Stomach (tissue), 9 donors: Measurements from ENCODE around the gene SLC25A24. TPM values are rescaled to one million over a fixed set of nuclear protein-coding genes. Genes with fewer than 3 reads are reported as not detected.
A peak's percentile ranks its signal among the peaks of the same experiment; 100 is the strongest.

ENCODE experiments used
- DNase-seq, 2 donors: peaks; one replicate each; pipeline versions ENCODE4 v3.0.0 to v3.0.0-alpha.2; 2013 to 2019
- H3K27ac ChIP-seq, 5 donors: fragments of 200-600 bp in 4 of 5; sonication (generic) in 4 of 5; one replicate each; pipeline ENCODE4 v1.5.1; 2013 to 2019; ENCODE audit warnings: mild to moderate bottlenecking in 1 of 5, moderate library complexity in 1 of 5
- H3K27me3 ChIP-seq, 3 donors: fragments of 200-600 bp; sonication (generic); one replicate each; pipeline ENCODE4 v1.5.1; 2017 to 2019; ENCODE audit warnings: mixed run types in 1 of 3
- H3K36me3 ChIP-seq, 4 donors: fragments of 200-600 bp; sonication (generic); 1 replicate in 3 of 4; 2 replicates in 1 of 4; pipeline ENCODE4 v1.5.1; 2016 to 2019
- H3K4me1 ChIP-seq, 4 donors: fragments of 200-600 bp; sonication (generic); one replicate each; pipeline ENCODE4 v1.5.1; 2016 to 2019
- H3K4me3 ChIP-seq, 4 donors: fragments of 200-600 bp; sonication (generic) in 3 of 4; one replicate each; pipeline ENCODE4 v1.5.1; 2016 to 2019; ENCODE audit warnings: mild to moderate bottlenecking in 1 of 4
- H3K9me3 ChIP-seq, 4 donors: fragments of 200-600 bp; sonication (generic); one replicate each; pipeline ENCODE4 v1.5.1; 2016 to 2019
- CTCF ChIP-seq, 7 experiments: fragments of 450-650 bp in 4 of 7; fragments of 200-600 bp in 3 of 7; sonication (generic) in 3 of 7; IDR thresholded peaks; one replicate each; pipeline ENCODE4 v1.5.1; 2016 to 2019; ENCODE audit warnings: antibody characterized with exemption in 7 of 7, control low read depth in 2 of 7, mild to moderate bottlenecking in 1 of 7
- EP300 ChIP-seq: sonication (generic); formaldehyde crosslinking; IDR thresholded peaks from one replicate; pipeline ENCODE4 v1.6.1; 2017; ENCODE audit warnings: antibody characterized with exemption
- POLR2A ChIP-seq, 4 donors: fragments of 450-650 bp; IDR thresholded peaks; one replicate each; pipeline ENCODE4 v1.6.1; 2016; ENCODE audit warnings: antibody characterized with exemption in 4 of 4, control low read depth in 2 of 4, mild to moderate bottlenecking in 1 of 4, moderate library complexity in 1 of 4
- POLR2AphosphoS5 ChIP-seq, 3 donors: sonication (generic); formaldehyde crosslinking; IDR thresholded peaks; one replicate each; pipeline ENCODE4 v1.6.1; 2016; ENCODE audit warnings: antibody characterized with exemption in 3 of 3
- WGBS, 5 donors: extraction: QIAGEN DNeasy Blood & Tissue Kit in 3 of 5; methylation state at CpG; one replicate each; pipeline versions ENCODE4 v1.1.5 to v1.1.7; 2013 to 2018; 5-methylcytosine and 5-hydroxymethylcytosine counted together
- intact Hi-C: fragments of 100-400 bp; cut with DNase I; formaldehyde crosslinking; loops from one replicate; pipeline ENCODE4 v1.15.1; 2023; ENCODE audit warnings: low total_unique reads
- polyA plus RNA-seq, 3 donors: library from polyadenylated mRNA; stranded (reverse); fragments of 200-250 nt; gene quantifications; one replicate each; pipeline ENCODE4 v1.2.3, GENCODE V29; 2013
- total RNA-seq, 5 donors: library from RNA; depleted of rRNA; stranded (reverse); fragments of >200 nt; gene quantifications; one replicate each; pipeline versions ENCODE4 v1.1.0 to v1.2.3, GENCODE V29; 2014 to 2016
- donor health status: healthy with polysubstance abuse.
- donor health status: Bipolar disorder and iron deficiency.
- donor health status: healthy.

Gene SLC25A24
- total and polyA plus RNA-seq, 8 donors = 4.1 to 76.9 (median 19.3) TPM

DNA sequence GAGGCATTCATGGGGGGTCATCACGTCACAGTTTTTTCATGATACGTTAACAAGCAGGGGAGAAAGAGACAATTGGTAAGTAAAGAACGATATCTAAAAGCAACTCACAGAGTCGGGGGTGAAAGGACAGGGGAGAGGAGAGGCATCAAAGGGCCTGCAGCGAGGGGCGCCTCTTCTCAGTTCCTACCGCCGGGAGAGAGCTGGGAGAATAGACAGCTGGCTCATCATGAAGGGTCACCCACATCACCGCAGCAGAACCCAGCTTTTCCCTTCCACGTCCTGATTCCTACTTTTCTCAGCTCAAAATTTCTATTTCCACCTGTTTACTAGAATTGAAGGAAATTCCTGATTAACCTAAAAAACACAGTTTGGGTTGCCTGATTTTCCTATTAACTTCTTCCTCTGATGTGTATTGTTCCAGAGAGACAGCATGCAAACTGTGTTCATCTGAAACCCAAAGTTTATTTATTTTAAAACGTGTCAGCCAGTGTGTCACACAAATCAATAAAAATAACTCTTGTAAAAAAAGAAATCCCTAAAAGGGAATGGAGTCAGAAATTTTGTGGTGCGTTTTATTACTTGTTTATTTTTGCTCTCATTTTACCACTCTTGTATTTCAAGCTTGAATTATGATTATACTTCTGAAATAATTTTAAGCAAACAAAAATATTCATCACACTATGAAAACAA is 75.4 kb downstream of the SLC25A24 start:
- WGBS, 5 donors = 76 to 82% (median 79%) methylated on average over 12 of the region's 12 CpGs
- intact Hi-C loops = loop anchor here (5.0 kb wide), 1 partner anchor 342 kb away; no protein-coding TSS in a partner anchor

GRCh38 chr1:108124023-108124422 is 76.1 kb downstream of the SLC25A24 start:
- H3K9me3 ChIP-seq = no peaks in the 10 kb centered on the region
- intact Hi-C loops = loop anchor here (5.0 kb wide), 1 partner anchor 342 kb away; no protein-coding TSS in a partner anchor
- H3K4me3 ChIP-seq = no peak overlapping the region
- H3K36me3 ChIP-seq = no peaks in the 10 kb centered on the region
- peaks cover 0 to 12% (median 0%) of the 10 kb centered on the region in 3 donors for H3K27me3 ChIP-seq
- H3K27ac ChIP-seq = no peak overlapping the region
- no peak for DNase-seq
- peaks cover 0 to 22% (median 15%) of the 10 kb centered on the region in 4 donors for H3K4me1 ChIP-seq
- WGBS, 5 donors = 92 to 100% (median 94%) methylated on average over 1 of the region's 1 CpG
- no peak for TF ChIP-seq EP300
- TF ChIP-seq POLR2AphosphoS5 (IDR thresholded peaks at IDR 0.05) = no peak
- no peak for TF ChIP-seq CTCF (IDR thresholded peaks at IDR 0.05)
- no peak for TF ChIP-seq POLR2A (IDR thresholded peaks at IDR 0.05)

More for the DNA sequence above, 75.4 kb downstream of the SLC25A24 start:
- TF ChIP-seq CTCF (IDR thresholded peaks at IDR 0.05) = no peak
- no peak for TF ChIP-seq EP300
- no peak for TF ChIP-seq POLR2AphosphoS5 (IDR thresholded peaks at IDR 0.05)
- no peak for TF ChIP-seq POLR2A (IDR thresholded peaks at IDR 0.05)
- Histone ChIP-seq H3K36me3 (no peaks in the 10 kb centered on the region), H3K4me1 (peaks cover 0 to 22% (median 15%) of the 10 kb centered on the region in 4 donors), H3K4me3 (no peak overlapping the region), H3K9me3 (no peaks in the 10 kb centered on the region), H3K27ac (no peak overlapping the region), H3K27me3 (peaks cover 0 to 12% (median 0%) of the 10 kb centered on the region in 3 donors)
- no peak for DNase-seq

GRCh38 chr1:108121358-108122143 is 78.6 kb downstream of the SLC25A24 start:
- TF ChIP-seq POLR2A (IDR thresholded peaks at IDR 0.05) = no peak
- no peak for TF ChIP-seq CTCF (IDR thresholded peaks at IDR 0.05)
- no peak for TF ChIP-seq EP300
- TF ChIP-seq POLR2AphosphoS5 (IDR thresholded peaks at IDR 0.05) = no peak
- 71 to 84% (median 78%) methylated on average over 33 to 36 of the region's 36 CpGs for WGBS, 5 donors
- Histone ChIP-seq H3K36me3 (no peaks in the 10 kb centered on the region), H3K27ac (no peak overlapping the region), H3K9me3 (no peaks in the 10 kb centered on the region), H3K27me3 (peaks cover 0 to 12% (median 0%) of the 10 kb centered on the region in 3 donors), H3K4me1 (peaks cover 0 to 14% (median 9%) of the 10 kb centered on the region in 4 donors), H3K4me3 (no peak overlapping the region)
- peak in 1 of 2 donors; percentile 65 for DNase-seq
- intact Hi-C loops = loop anchor here (5.0 kb wide), 1 partner anchor 339 kb away; no protein-coding TSS in a partner anchor

- WGBS, 5 donors = 89 to 92% (median 92%) methylated on average over 6 of the region's 6 CpGs
- H3K27me3 ChIP-seq = peaks cover 0 to 12% (median 0%) of the 10 kb centered on the region in 3 donors
- H3K27ac ChIP-seq = no peak overlapping the region
- no peak for DNase-seq
- H3K4me3 ChIP-seq = no peak overlapping the region
- H3K9me3 ChIP-seq = no peaks in the 10 kb centered on the region
- intact Hi-C loops = loop anchor here (5.0 kb wide), 1 partner anchor 338 kb away; no protein-coding TSS in a partner anchor
- H3K4me1 ChIP-seq = peaks cover 0 to under 1% (median under 1%) of the 10 kb centered on the region in 4 donors
- no peaks in the 10 kb centered on the region for H3K36me3 ChIP-seq
- no peak for TF ChIP-seq EP300
- TF ChIP-seq POLR2AphosphoS5 (IDR thresholded peaks at IDR 0.05) = no peak
- TF ChIP-seq CTCF (IDR thresholded peaks at IDR 0.05) = no peak
- no peak for TF ChIP-seq POLR2A (IDR thresholded peaks at IDR 0.05)
These were observed 80.0 kb downstream of the SLC25A24 start for GRCh38 chr1:108120163-108120562.
